ENCODE results near the gene TRAM2. TPM values are rescaled to one million over a fixed set of nuclear protein-coding genes. Genes with fewer than 3 reads are reported as not detected.

TRAM2 gene
- total RNA-seq, 1 experiment from 2014 or later = 17.7 TPM

- no peaks in the 10 kb centered on the region for H3K79me2 ChIP-seq (ENCODE audit: low read length)
- no peaks in the 10 kb centered on the region for H3F3A ChIP-seq (ENCODE audit: low read length, unreplicated experiment)
- H3K4me2 ChIP-seq (ENCODE audit: low read length) = peak overlapping the region; percentile 42
- POLR2A ChIA-PET (ENCODE audit: unreplicated experiment) = interaction anchor here (0.6 to 0.7 kb wide), 2 partner anchors 149 to 186 kb away, joined by 4 read pairs; no protein-coding TSS in a partner anchor
- H3K9ac ChIP-seq (ENCODE audit: low read length) = no peak overlapping the region
- H4K20me1 ChIP-seq (ENCODE audit: low read length) = no peaks in the 10 kb centered on the region
- DNase-seq (peak; percentile 82), ATAC-seq (peak; percentile 98)
- H3K9me2 ChIP-seq (replicated peaks; ENCODE audit: low read length) = no peaks in the 10 kb centered on the region
- H3K27ac ChIP-seq (ENCODE audit: low read length) = peak overlapping the region; percentile 50
- intact Hi-C loops (cut with micrococcal nuclease) = no loop called here
- no TSS peak for BruUV-seq (replicated peaks)
- peaks cover 12% of the 10 kb centered on the region for H3K4me1 ChIP-seq (ENCODE audit: insufficient read depth, low read length)
- no peak overlapping the region for H3K4me3 ChIP-seq (ENCODE audit: low read length)
- H3K27me3 ChIP-seq (ENCODE audit: low read length) = no peaks in the 10 kb centered on the region
- 0 out of 2 replicates have a peak, but pooled peaks cover 3% of the 10 kb centered on the region for H3K9me3 ChIP-seq (ENCODE audit: low read length)
- 0 out of 2 replicates have a peak, but pooled peaks cover 4% of the 10 kb centered on the region for H3K36me3 ChIP-seq (ENCODE audit: low read depth, low read length)
- CTCF ChIA-PET = no interaction called here
- TF ChIP-seq EZH2 (IDR thresholded peaks at IDR 0.05; ENCODE audit: low read length, unreplicated experiment) (no peak), CTCF (conservative IDR thresholded peaks at IDR 0.05; ENCODE audit: low read depth, low read length) (no peak), EZH2phosphoT487 (IDR thresholded peaks at IDR 0.05; ENCODE audit: borderline replicate concordance, low read length) (no peak)
- H2AFZ ChIP-seq (ENCODE audit: low read length) = 0 out of 2 replicates have a peak overlapping the region, but pooled peaks have one; percentile 24
These were observed 122.3 kb downstream of the TRAM2 start for GRCh38 chr6:52454556-52454955.

Other genes starting within 250 kb of the TRAM2 start
- gene PAQR8, start 214.9 kb downstream of the TRAM2 start, total RNA-seq (2014; rRNA removed) = 0.44 and 0.46 TPM in 2 replicates
- 14.5 and 22.4 TPM in 2 replicates for gene EFHC1, start 156.7 kb downstream of the TRAM2 start, total RNA-seq (2014; rRNA removed)
- 54.7 and 65.4 TPM in 2 replicates for gene TMEM14A, start 94.1 kb upstream of the TRAM2 start, total RNA-seq (2014; rRNA removed)
- gene GSTA2, start 186.4 kb upstream of the TRAM2 start, total RNA-seq (2014; rRNA removed) = not detected in 2 replicates
- not detected in 2 replicates for gene GSTA1, start 226.8 kb upstream of the TRAM2 start, total RNA-seq (2014; rRNA removed)

Data from PC-3 (cell line).